Osteocyte (in vitro differentiated cells): ENCODE data around the gene CAPNS1. TPM values are rescaled to one million over a fixed set of nuclear protein-coding genes. Genes with fewer than 3 reads are reported as not detected.

Experiments used
- DNase-seq: peaks from one replicate; pipeline ENCODE4 v3.0.0; 2021; ENCODE audit warnings: mixed read lengths; ENCODE audit not compliant: unreplicated experiment; ENCODE audit errors: extremely low spot score
- H3K27ac Mint-ChIP-seq: one replicate; pipeline ENCODE4 v1.8.0; 2021; ENCODE audit warnings: mild to moderate bottlenecking, mixed read lengths; ENCODE audit not compliant: unreplicated experiment
- H3K27me3 Mint-ChIP-seq: one replicate; pipeline ENCODE4 v1.8.0; 2021; ENCODE audit warnings: mixed read lengths; ENCODE audit not compliant: unreplicated experiment
- H3K36me3 Mint-ChIP-seq: one replicate; pipeline ENCODE4 v1.8.0; 2021; ENCODE audit warnings: mixed read lengths; ENCODE audit not compliant: unreplicated experiment
- H3K4me1 Mint-ChIP-seq: one replicate; pipeline ENCODE4 v1.8.0; 2021; ENCODE audit warnings: mixed read lengths; ENCODE audit not compliant: unreplicated experiment
- H3K4me3 Mint-ChIP-seq: one replicate; pipeline ENCODE4 v1.8.0; 2021; ENCODE audit warnings: mild to moderate bottlenecking, moderate library complexity, mixed read lengths; ENCODE audit not compliant: unreplicated experiment
- H3K9me3 Mint-ChIP-seq: one replicate; pipeline ENCODE4 v1.8.0; 2021; ENCODE audit warnings: mixed read lengths; ENCODE audit not compliant: unreplicated experiment
- total RNA-seq: library from RNA; stranded (reverse); gene quantifications from 2 replicates; pipeline ENCODE4 v1.2.1, GENCODE V29; 2021
- TF ChIP-seq, protein P1 (sequence below): fragments of 200-600 bp; sonication (generic); IDR thresholded peaks from 2 replicates; pipeline ENCODE4 v1.5.0; 2021; ENCODE audit warnings: antibody characterized with exemption, mild to moderate bottlenecking, moderate library complexity

Gene CAPNS1
- total RNA-seq, 1 donor from 2014 or later = 789 TPM

DNA sequence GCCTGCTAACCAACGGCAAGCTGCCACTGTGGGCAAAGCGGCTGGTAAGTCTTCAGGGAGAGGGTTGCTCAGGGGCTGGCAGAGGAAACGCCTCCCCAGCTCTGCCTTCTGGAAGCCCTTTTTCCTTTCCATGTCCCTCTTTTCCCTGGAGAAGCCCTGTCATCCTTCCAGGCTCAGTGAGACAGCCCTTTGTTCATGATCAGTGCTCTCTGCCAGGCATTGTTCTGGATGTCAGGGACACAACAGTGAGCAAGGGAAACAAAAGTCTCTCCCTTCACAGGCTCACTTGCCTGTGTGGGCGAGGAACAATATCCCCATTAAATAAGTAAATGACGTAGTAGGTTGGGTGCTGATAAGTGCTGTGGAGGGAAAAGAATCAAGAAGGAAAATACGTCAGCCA, 42.8 kb upstream of the CAPNS1 start:
- TF ChIP-seq, protein P1, sequence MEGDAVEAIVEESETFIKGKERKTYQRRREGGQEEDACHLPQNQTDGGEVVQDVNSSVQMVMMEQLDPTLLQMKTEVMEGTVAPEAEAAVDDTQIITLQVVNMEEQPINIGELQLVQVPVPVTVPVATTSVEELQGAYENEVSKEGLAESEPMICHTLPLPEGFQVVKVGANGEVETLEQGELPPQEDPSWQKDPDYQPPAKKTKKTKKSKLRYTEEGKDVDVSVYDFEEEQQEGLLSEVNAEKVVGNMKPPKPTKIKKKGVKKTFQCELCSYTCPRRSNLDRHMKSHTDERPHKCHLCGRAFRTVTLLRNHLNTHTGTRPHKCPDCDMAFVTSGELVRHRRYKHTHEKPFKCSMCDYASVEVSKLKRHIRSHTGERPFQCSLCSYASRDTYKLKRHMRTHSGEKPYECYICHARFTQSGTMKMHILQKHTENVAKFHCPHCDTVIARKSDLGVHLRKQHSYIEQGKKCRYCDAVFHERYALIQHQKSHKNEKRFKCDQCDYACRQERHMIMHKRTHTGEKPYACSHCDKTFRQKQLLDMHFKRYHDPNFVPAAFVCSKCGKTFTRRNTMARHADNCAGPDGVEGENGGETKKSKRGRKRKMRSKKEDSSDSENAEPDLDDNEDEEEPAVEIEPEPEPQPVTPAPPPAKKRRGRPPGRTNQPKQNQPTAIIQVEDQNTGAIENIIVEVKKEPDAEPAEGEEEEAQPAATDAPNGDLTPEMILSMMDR = no peak
- Mint-ChIP-seq H3K27ac (no peak overlapping the region), H3K4me1 (no peaks in the 10 kb centered on the region), H3K9me3 (no peaks in the 10 kb centered on the region), H3K36me3 (peaks cover 2% of the 10 kb centered on the region), H3K27me3 (no peaks in the 10 kb centered on the region), H3K4me3 (no peak overlapping the region)
- no peak for DNase-seq

DNA sequence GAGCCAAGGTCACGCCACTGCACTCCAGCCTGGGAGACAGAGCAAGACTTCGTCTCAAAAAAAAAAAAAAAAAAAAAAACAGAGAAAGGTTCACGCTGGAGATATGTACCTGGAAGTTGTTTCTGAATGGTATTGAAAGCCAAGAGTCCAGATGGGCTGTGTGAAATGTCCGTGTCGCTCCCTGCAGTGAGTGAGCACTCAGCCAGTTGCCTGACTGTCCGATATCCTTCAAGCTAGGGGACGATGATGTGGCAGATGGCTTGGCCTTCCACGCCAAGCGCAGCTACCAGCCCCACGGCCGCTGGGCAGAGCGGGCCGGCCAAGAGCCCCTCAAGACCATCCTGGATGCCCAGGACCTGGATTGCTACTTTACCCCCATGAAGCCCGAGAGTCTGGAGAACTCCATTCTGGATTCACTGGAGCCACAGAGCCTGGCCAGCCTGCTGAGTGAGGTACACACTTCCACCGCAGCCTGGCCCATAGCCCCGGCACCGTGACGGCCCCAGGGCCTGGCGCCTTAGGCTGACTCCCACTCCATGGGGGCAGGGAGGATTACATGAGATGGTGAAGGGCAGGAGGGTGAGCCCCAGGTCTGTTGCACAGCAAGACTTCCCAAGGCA, 40.6 kb upstream of the CAPNS1 start:
- no peak for DNase-seq
- H3K27me3 Mint-ChIP-seq = no peaks in the 10 kb centered on the region
- no peaks in the 10 kb centered on the region for H3K9me3 Mint-ChIP-seq
- H3K4me1 Mint-ChIP-seq = no peaks in the 10 kb centered on the region
- no peak overlapping the region for H3K4me3 Mint-ChIP-seq
- TF ChIP-seq, protein P1 = no peak
- no peak overlapping the region for H3K27ac Mint-ChIP-seq
- no peaks in the 10 kb centered on the region for H3K36me3 Mint-ChIP-seq

DNA sequence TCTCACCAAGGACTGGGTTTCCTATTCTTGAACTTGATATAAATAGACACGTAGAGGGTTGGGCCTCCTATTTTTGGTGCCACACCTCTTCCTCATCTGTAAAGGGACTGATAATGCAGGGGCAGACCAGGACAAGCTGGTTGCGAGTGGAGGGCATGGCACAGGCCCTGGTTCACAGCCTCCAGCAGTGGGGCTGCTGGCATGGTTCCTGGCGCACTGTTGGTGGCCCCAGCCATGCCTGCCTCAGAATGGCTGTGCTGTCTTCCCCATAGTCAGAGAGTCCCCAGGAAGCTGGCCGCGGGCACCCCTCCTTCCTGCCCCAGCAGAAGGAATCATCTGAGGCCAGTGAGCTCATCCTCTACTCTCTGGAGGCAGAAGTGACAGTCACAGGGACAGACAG, 39.4 kb upstream of the CAPNS1 start:
- H3K4me3 Mint-ChIP-seq = no peak overlapping the region
- TF ChIP-seq, protein P1 = no peak
- H3K27ac Mint-ChIP-seq = no peak overlapping the region
- H3K9me3 Mint-ChIP-seq = no peaks in the 10 kb centered on the region
- H3K27me3 Mint-ChIP-seq = no peaks in the 10 kb centered on the region
- H3K4me1 Mint-ChIP-seq = no peaks in the 10 kb centered on the region
- no peak for DNase-seq
- H3K36me3 Mint-ChIP-seq = no peaks in the 10 kb centered on the region

DNA sequence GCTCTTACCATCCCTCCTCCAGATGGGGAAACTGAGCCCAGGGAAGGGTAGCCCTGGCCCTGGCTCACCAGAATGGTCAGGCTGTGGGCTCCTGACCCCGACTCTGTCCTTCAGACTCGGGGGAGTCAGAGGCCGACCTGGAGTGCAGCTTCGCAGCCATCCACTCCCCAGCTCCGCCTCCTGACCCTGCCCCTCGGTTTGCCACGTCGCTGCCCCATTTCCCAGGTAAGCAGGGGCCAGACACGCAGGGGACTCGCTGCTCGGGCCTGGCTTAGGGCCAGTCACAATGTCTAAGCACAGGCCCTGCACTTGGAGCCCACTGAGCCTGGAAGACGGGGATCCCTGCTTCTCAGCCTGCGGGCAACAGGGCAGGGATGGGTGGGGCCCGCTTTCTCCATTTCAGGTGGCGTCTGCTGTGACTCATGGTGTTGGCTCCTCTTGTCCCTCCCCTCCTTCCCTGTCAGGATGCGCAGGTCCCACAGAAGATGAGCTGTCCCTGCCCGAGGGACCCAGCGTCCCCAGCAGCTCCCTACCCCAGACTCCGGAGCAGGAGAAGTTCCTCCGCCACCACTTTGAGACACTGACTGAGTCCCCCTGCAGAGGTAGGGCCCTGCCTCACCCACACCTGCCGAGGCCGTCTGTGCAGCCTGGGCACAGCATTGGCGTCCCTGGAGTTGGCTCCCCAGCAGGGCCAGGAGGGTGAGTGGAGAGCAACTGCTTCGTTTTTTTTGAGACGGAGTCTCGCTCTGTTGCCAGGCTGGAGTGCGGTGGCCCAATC, 38.1 kb upstream of the CAPNS1 start:
- H3K36me3 Mint-ChIP-seq = no peaks in the 10 kb centered on the region
- no peak overlapping the region for H3K4me3 Mint-ChIP-seq
- TF ChIP-seq, protein P1 = no peak
- H3K27ac Mint-ChIP-seq = no peak overlapping the region
- peaks cover 3% of the 10 kb centered on the region for H3K4me1 Mint-ChIP-seq
- DNase-seq = no peak
- no peaks in the 10 kb centered on the region for H3K9me3 Mint-ChIP-seq
- no peaks in the 10 kb centered on the region for H3K27me3 Mint-ChIP-seq

DNA sequence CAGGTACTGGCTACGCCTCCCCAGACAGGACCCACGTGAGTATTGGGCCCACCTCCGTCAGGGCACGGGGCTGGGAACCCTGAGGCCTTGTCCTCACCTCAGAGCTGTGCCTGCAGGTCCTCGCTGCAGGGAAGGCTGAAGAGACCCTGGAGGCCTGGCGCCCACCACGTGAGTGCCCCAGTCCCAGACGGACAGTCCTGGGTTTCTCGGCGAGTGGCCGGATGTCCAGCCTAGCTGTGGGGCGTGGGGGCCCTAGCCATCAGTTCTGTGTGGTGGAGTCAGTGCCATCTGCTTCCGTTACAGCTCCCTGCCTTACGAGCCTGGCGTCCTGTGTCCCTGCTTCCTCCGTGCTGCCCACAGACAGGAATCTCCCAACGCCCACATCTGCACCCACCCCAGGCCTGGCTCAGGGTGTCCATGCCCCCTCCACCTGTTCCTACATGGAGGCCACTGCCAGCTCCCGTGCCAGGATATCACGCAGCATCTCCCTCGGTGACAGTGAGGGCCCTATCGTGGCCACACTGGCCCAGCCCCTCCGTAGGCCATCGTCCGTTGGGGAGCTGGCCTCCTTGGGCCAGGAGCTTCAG, 36.7 kb upstream of the CAPNS1 start:
- Mint-ChIP-seq H3K27ac (no peak overlapping the region), H3K4me1 (peaks cover 3% of the 10 kb centered on the region), H3K27me3 (no peaks in the 10 kb centered on the region), H3K4me3 (no peak overlapping the region), H3K9me3 (no peaks in the 10 kb centered on the region), H3K36me3 (no peaks in the 10 kb centered on the region)
- DNase-seq = no peak
- TF ChIP-seq, protein P1 = no peak
